Prostate gland (tissue), 2 donors: Measurements from ENCODE around the gene MTARC1.

ENCODE experiments used
- CTCF ChIP-seq, 4 experiments: fragments of 200-600 bp in 2 of 4; fragments of 450-650 bp in 2 of 4; sonication (generic) in 2 of 4; IDR thresholded peaks; 1 replicate in 3 of 4; 2 replicates in 1 of 4; pipeline ENCODE4 v1.5.1; 2016 to 2019; ENCODE audit warnings: antibody characterized with exemption in 4 of 4, mild to moderate bottlenecking in 2 of 4, moderate library complexity in 2 of 4
- POLR2AphosphoS5 ChIP-seq: sonication (generic); formaldehyde crosslinking; IDR thresholded peaks from one replicate; pipeline ENCODE4 v1.6.1; 2017; ENCODE audit warnings: antibody characterized with exemption

- TF ChIP-seq CTCF (IDR thresholded peaks at IDR 0.05) (no peak), POLR2AphosphoS5 (no peak)
Observed at GRCh38 chr1:220828950-220829586, 42.4 kb downstream of the MTARC1 start.
